GM19099 (cell line): Measurements from ENCODE around the gene FNDC7.

Experiments
- POLR2A ChIP-seq: IDR thresholded peaks from 3 replicates; pipeline ENCODE4 v1.6.1; 2011; ENCODE audit warnings: low read depth; ENCODE audit not compliant: insufficient read length; ENCODE audit errors: extremely low read depth

Gene FNDC7

DNA sequence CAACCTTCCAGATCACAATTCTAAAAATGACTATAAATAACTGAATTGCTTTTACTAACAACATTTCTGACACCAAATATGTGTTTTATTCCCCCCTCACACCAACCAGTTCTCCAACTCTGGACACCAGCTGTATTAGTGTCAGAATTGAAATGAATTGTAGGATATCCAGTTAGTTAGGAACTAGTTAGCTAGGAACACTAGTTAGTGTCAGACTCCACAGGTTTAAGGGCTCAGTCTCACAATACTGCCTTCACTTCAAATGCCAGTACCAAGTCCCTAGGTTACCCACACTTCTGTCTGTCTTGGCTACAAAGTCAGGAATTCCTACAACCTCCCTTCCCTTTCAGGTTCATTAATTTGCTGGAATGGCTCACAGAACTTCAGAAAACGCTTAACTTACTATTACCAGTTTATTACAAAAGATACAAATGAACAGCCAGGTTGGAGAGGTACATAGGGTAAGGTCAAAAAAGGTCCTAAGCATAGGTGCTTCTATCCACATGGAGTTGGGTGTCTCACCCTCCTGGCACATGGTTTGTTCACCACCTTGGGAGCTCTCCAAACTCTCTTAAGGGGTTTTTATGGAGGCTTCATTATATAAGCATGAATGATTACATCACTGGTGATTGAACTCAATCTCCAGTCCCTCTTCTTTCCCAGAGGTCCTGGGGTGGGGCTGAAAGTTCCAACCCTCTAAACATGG is 37.9 kb downstream of the FNDC7 start:
- no peak for TF ChIP-seq POLR2A

DNA sequence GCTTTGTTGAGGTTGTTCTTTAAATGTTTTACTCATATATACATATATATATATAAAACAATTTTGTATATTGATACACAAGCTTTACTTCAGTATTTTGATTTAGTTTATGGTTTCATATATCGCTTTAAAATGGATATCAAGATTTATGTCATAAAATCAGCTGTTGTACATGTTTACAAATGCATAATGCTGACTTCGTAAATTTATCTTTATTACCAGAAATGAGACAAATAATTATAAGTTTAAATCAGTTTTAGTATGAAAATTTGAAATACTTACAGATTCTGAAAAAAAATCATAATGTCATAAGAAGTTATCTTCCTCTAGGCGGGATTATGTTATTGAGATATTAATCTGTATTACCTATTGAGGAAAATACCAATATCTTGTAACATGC is 40.7 kb downstream of the FNDC7 start:
- no peak for TF ChIP-seq POLR2A

DNA sequence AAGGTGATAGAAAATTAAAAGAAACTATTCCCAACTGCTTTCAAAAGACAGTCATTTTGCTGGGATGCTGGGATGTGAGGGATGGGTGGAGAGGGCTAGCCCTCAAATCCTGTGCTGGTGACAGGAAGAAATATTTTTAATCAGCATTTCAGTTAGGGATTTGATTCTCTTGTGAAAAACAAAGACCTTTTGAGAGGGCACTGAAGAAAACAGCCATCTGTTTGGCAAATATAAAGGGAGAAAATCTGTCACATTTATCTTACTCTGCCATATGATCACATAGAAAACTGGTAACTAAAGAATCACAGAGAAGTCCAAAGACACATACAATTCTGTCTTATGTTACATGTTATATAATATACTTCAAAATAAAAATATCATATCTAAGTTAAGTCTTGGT is 46.1 kb downstream of the FNDC7 start:
- no peak for TF ChIP-seq POLR2A

DNA sequence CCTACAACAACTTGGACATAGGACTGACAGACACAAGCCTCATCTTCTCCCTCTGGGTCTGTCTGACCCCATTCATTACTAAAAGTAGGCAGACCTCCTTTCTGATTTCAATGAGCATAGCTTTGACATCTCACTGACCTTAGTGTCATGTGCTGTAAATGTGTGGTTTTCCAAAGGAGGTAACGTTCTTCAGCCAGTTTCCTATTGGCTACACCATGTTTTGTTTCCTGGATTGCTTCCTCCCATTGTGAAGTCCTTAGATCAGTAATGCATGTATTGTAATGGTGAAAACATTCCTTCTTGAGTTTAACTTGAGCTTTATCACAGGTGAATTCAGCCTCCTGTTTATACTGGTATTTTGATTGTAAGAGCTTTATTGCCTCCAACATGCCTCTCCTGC is 54.4 kb downstream of the FNDC7 start:
- TF ChIP-seq POLR2A, result no peak

DNA sequence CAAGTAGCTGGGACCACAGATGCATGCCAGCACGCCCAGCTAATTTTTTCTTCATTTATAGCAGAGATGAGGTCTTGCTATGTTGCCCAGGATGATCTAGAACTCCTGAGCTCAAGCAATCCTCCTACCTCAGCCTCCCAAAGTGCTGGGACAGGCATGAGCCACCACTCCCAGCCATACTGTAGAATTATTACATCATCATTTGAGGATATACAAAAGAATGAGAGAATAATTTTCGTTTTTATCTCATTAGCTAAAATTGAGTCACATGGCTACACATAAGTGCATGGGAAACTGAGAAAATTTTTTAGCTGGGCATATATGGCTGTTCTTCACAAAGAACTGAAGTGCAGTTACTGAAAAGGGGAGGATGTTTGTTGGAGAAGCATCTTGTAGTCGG is 55.0 kb downstream of the FNDC7 start:
- no peak for TF ChIP-seq POLR2A

DNA sequence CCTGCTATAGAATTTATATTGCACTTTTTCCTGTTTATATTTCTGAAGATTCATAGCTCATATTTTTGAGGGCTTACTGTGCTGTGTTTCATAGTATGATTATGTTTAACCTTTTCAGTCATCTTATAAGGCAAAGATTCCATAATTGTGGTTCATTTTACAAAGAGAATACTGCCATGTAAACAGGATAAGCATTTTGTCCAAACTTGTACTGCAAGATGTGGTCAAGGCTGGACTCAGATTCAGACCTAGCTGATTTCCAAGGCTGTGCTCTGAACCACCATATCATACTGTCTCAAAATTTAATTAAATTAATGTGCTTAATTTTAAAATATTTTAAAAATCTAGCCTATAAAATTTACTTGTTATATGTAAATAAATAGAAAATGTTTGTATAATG is 65.1 kb downstream of the FNDC7 start:
- TF ChIP-seq POLR2A, result no peak

DNA sequence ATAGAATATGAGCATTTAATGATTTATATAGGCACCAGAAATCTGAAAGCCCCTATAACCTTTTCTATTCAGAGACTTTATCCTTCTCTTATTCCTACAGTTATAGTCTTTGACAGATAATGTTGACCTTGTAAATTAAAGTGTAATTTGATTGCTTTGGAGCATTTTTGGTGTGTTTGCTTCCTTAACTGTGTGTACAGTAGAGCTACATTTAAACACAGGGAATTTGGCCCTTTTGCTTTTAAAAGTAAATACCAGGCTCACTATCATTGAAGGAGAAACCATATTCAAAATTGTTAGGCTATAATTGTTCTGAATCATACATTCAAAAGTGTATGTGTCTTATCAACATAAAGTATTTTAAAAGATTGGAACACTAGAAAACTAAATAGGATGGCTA is 66.7 kb downstream of the FNDC7 start:
- TF ChIP-seq POLR2A, result no peak

DNA sequence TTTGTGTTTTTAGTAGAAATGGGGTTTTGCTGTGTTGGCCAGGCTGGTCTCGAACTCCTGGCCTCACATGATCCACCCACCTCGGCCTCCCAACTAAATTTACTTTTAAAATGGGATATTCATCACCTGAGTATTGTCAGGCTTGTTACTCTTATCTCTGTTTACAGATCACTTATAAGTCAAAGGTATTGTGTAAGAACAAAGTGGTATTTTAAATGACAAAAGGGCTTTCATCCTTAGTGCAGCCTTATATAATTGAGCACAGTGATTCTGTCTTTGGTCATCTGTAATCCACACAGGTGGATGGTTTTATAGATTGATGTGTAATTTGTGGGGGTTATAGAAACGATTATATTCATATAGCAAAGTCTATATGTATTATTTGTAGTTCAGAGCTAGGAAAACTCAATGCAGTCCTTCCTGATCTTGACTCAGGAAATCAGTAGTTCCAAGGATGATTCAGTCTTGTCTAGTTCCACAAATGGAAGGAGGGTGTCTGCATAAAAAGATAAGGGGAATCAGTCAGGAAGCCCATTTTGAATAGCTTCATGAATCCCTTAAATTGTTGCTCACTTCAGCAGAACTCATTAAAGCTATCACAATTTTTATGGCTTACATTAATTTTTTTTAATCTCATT is 68.3 kb downstream of the FNDC7 start:
- no peak for TF ChIP-seq POLR2A

DNA sequence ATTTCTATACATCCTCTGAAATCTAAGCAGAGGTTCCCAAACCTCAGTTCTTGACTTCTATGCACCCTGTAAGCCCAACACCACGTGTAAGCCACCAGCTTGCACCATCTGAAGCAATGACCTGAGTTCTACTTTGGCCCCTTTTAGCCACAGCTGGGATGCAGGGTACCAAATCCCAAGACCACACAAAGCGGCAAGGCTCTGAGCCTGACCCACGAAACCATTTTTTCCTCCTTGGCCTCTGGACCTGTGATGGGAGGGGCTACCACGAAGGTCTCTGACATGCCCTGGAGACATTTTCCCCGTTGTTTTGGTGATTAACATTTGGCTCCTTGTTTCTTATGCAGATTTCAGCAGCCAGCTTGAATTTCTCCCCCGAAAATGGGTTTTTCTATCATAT is 72.6 kb downstream of the FNDC7 start:
- no peak for TF ChIP-seq POLR2A

DNA sequence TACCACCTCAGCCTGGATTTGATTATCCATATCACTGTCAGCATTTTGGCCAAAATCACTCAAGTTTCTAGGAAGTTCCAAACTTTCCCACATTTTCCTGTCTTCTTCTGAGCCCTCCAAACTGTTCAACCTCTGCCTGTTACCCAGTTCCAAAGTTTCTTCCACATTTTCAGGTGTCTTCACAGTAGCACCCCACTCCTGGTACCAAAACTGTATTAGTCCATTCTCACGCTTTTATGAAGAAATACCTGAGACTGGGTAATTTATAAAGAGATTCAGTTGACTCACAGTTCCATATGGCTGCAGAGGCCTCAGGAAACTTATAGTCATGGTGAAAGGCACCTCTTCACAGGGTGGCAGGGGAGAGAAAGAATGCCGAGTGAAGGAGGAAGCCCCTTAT is 73.2 kb downstream of the FNDC7 start:
- no peak for TF ChIP-seq POLR2A

DNA sequence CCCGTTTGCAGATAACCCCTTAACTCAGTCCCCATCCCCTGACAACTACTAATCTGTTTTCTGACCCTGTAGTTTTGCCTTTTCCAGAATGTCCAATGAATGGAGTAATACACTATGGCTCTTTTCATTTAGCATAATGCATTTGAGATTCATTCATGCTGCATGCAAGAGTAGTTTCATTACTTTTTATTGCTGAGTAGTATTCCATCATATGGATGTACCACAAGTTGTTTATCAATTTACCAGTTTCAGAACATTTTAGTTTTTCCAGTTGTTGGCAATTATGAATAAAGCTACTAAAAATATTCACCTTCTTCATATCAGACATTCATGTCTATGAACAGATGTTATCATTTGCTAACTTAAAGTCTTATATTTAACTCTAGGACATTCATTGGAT is 79.1 kb downstream of the FNDC7 start:
- TF ChIP-seq POLR2A, result no peak
